ENCODE measurements around the gene AMACR.

AMACR gene

DNA sequence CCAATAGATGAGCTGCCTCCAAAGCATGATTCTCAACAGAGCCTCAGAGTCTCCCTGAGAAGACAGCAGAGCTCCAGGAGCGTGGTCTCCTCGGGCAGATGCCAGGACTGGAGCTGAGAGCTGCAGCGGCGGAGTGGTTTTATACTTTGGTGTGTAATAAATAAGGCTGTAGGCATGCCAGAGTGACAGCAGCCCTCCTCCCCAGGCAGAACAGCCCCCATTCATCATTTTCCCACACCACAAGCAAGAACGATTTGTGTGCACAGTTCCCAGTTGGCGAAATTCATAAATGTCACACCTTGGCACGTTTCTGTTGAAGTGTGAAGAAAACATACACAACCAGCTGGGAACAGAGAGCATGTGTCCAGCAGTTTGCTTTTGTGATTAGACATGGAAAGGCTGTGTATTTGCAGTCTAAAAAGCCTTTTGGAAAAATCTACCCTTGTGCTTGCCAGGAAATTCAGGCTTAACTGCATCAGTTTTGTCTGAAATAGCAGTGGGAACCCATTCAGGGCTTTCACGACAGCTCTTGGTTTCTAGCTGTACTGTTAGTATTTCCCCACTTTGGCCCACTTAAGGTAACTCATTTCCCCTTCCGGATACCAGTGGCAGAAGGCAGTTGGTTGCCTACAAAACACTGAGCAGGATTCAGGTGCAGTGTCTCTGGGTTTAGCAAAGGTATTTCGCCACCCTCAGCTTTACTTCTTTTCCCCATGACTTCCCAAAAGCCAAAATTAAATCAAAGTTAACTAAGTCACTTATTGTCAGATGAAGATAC is 35.4 kb upstream of the AMACR start, which contains the start of gene C1QTNF3:
Gene C1QTNF3, minus strand, starts transcription at position 115 of the 778 bp plus-strand sequence. Its CDS starts 88 bp downstream, at position 27.
- TF ChIP-seq, protein P1, sequence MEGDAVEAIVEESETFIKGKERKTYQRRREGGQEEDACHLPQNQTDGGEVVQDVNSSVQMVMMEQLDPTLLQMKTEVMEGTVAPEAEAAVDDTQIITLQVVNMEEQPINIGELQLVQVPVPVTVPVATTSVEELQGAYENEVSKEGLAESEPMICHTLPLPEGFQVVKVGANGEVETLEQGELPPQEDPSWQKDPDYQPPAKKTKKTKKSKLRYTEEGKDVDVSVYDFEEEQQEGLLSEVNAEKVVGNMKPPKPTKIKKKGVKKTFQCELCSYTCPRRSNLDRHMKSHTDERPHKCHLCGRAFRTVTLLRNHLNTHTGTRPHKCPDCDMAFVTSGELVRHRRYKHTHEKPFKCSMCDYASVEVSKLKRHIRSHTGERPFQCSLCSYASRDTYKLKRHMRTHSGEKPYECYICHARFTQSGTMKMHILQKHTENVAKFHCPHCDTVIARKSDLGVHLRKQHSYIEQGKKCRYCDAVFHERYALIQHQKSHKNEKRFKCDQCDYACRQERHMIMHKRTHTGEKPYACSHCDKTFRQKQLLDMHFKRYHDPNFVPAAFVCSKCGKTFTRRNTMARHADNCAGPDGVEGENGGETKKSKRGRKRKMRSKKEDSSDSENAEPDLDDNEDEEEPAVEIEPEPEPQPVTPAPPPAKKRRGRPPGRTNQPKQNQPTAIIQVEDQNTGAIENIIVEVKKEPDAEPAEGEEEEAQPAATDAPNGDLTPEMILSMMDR (IDR thresholded peaks at IDR 0.05; ENCODE audit: borderline replicate concordance, control extremely low read depth, extremely low read depth, insufficient read depth, missing control alignments): no peak
- in situ Hi-C loops (cut with MboI; ENCODE audit: low sequenced_read_pairs, unreplicated experiment): no loop called here
- no peak for DNase-seq (ENCODE audit: low spot score)

DNA sequence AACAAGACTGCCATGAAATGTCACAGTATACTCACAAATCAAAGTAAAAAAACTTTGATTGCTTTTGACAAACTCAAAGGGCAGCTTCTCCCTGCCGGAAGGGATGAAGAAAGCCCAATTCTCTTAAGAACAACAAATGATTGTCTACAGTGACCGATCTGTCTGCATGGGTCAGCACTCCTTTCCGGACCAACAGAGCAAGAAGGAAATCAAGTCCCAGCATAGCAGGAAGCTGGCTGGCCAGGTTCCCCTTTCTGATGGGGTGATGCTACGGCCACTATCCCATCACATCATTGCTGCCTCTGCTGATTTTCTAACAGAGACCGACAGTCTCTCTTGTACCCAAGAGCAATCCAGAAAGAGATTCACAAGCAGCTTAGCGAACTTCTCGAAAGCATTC is 34.5 kb upstream of the AMACR start:
- no peak for DNase-seq (ENCODE audit: low spot score)

DNA sequence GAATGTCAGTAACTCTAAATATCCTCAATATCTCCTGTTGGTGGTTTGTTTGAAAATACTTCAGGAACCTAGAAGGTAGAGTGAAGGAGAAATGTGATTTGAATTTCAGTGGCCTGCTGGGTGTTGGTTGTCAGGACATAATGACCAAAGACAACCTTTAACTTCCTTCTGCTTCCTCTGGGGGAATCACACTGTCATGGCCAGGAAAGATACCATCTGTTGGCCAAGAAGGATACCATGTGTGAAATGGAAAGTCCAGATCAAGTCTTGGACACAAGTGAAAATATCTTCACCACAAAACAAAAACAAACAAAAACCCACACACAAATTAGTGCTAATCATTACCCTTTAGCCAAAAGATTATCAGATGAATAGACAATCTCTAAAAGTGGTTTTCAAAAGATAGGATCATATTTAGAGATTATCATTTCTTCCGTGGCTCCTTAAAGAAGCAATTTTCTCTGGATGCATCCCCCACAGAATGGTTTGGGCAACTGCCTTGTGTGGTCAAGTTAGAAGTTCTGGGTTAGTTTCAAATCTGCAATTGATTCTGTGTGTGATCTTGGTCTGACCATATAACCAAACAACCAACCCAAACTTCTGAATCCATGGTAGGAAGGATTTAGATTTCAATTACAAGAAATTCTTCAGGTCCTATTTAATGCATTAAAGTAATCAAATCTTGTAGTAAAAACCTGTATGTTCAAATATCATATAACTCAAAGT is 33.6 kb upstream of the AMACR start:
- DNase-seq (ENCODE audit: low spot score): no peak
- TF ChIP-seq, protein P1 (IDR thresholded peaks at IDR 0.05; ENCODE audit: borderline replicate concordance, control extremely low read depth, extremely low read depth, insufficient read depth, missing control alignments): no peak
- in situ Hi-C loops (cut with MboI; ENCODE audit: low sequenced_read_pairs, unreplicated experiment): no loop called here

More for the DNA sequence above, 34.5 kb upstream of the AMACR start:
- in situ Hi-C loops (cut with MboI; ENCODE audit: low sequenced_read_pairs, unreplicated experiment): no loop called here
- TF ChIP-seq, protein P1 (IDR thresholded peaks at IDR 0.05; ENCODE audit: borderline replicate concordance, control extremely low read depth, extremely low read depth, insufficient read depth, missing control alignments): no peak

DNA sequence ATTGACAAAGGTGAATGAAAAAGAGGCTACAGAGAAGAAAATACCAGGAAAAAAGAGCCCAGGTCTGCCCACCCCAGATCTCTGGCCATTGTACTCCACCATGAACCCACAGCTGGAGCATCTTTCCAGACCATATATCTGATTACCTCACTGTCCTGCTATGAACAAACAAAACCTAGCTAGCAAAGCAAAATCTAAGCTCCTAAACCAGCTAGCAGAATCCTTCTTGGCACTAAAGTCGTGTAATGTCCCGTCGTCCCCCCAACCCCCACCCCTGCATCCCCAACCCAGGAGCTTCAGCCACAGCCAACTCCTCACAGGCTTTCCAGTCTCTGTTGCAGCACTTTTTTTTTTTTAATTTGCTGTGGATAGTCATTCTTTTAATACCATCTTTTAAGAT is 32.6 kb upstream of the AMACR start:
- TF ChIP-seq, protein P1 (IDR thresholded peaks at IDR 0.05; ENCODE audit: borderline replicate concordance, control extremely low read depth, extremely low read depth, insufficient read depth, missing control alignments): no peak
- DNase-seq (ENCODE audit: low spot score): no peak
- in situ Hi-C loops (cut with MboI; ENCODE audit: low sequenced_read_pairs, unreplicated experiment): no loop called here

DNA sequence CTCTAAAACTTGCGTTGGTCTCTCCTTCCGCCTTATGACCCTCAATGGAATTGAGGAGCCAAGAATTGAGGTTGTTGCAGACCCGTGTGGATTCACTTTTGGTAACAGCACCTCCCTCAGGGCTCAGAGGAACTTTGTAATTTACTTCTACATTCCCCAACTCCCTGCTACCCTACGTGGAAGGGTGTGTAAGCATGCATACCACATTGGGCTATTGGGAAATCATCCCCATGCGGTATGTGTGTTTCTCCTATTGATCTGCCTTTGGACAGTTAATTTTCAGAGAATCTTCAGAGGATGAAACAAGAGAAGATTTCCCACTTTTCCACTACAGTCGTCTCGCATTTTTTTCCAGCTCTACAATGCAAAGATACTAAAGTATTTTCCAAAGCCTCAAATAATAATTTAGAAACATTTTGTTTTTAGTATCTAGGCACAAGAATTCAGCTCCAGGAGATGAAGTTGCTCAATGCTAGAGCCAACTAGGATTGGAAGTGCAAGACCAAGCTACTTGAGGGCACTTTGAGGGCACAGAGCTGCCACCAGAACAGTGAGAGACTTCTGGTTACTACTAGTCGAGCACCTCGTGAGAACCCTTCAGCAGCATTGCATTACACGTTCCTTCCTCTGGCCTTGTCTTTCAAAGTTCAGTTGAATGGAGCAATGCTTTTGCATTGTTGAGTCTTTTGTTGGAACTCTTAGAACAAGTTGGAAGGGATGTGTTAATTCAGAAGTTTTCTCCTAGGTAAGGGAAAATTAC is 31.7 kb upstream of the AMACR start:
- no peak for DNase-seq (ENCODE audit: low spot score)
- in situ Hi-C loops (cut with MboI; ENCODE audit: low sequenced_read_pairs, unreplicated experiment): no loop called here
- TF ChIP-seq, protein P1 (IDR thresholded peaks at IDR 0.05; ENCODE audit: borderline replicate concordance, control extremely low read depth, extremely low read depth, insufficient read depth, missing control alignments): no peak

DNA sequence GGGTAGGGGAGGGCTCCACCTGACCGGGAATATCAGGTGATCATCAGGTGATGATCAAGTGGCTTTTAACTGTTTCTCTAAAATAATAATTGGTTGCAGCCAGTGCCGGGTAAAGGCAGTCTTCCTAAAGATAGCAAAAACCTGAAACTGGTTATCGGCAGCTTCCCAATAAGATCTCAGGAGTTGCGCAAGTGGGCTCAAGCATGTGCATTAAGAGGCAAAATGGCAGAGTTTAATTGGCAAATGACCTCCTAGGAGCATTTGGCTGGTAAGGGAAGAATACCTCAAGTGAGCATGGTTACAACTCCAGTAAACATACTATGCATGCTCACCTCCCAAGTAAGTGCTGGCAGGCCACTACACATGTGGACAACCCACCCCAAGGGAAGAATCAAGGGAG is 31.0 kb upstream of the AMACR start:
- in situ Hi-C loops (cut with MboI; ENCODE audit: low sequenced_read_pairs, unreplicated experiment): no loop called here
- TF ChIP-seq, protein P1 (IDR thresholded peaks at IDR 0.05; ENCODE audit: borderline replicate concordance, control extremely low read depth, extremely low read depth, insufficient read depth, missing control alignments): no peak
- no peak for DNase-seq (ENCODE audit: low spot score)
